ENCODE data around the gene HMGN2. TPM values are rescaled to one million over a fixed set of nuclear protein-coding genes. Genes with fewer than 3 reads are reported as not detected.

Gene HMGN2
- total and polyA plus RNA-seq, 2 experiments from 2014 or later = 330 to 1,122 TPM

DNA sequence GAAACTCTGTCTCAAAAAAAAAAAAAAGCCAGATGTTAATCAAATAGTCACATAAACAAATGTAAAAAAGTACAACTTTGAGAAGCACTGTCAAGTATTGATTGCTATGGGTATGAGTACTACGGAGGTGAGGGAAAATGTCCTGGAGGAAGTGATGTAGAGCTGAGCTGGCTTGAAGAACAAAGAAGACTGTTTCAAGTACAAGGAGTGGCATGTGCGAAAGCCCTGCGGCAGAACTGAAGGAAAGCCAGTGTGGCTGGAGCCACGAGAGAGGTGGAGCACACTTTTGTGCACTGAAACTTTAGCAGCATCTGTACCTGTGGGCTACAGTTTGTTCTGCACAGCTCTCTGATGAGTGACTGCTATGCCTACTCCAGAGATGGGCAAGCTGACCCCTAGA is 51.9 kb downstream of the HMGN2 start (continued):
- no peak for TF ChIP-seq ZNF462 (CRISPR knock-in tag; IDR thresholded peaks at IDR 0.05)
- TF ChIP-seq CREB1 (CRISPR knock-in tag; IDR thresholded peaks at IDR 0.05; ENCODE audit: low read depth) = no peak

Other genes starting within 250 kb of the HMGN2 start
- gene CEP85, start 238.2 kb upstream of the HMGN2 start, total RNA-seq (2014; rRNA removed; shearing (Covaris generic)) = 26.1 and 36.8 TPM in 2 replicates
- 11.6 and 12.8 TPM in 2 replicates for gene CEP85, start 238.2 kb upstream of the HMGN2 start, polyA plus RNA-seq (2016; fragmentation: Nextera tagmentation; extraction: Ambion mirVana)
- gene SH3BGRL3, start 192.4 kb upstream of the HMGN2 start, total RNA-seq (2014; rRNA removed; shearing (Covaris generic)) = 28.9 and 30.9 TPM in 2 replicates
- 370 and 378 TPM in 2 replicates for gene SH3BGRL3, start 192.4 kb upstream of the HMGN2 start, polyA plus RNA-seq (2016; fragmentation: Nextera tagmentation; extraction: Ambion mirVana)
- gene UBXN11, start 165.8 kb upstream of the HMGN2 start, total RNA-seq (2014; rRNA removed; shearing (Covaris generic)) = 8.0 and 9.4 TPM in 2 replicates
- gene UBXN11, start 165.8 kb upstream of the HMGN2 start, polyA plus RNA-seq (2016; fragmentation: Nextera tagmentation; extraction: Ambion mirVana) = 7.3 and 8.3 TPM in 2 replicates
- gene CD52, start 154.5 kb upstream of the HMGN2 start, total RNA-seq (2014; rRNA removed; shearing (Covaris generic)) = not detected in 2 replicates
- gene CD52, start 154.5 kb upstream of the HMGN2 start, polyA plus RNA-seq (2016; fragmentation: Nextera tagmentation; extraction: Ambion mirVana) = 7.3 and 9.6 TPM in 2 replicates
- 10.0 and 18.4 TPM in 2 replicates for gene CRYBG2, start 118.3 kb upstream of the HMGN2 start, total RNA-seq (2014; rRNA removed; shearing (Covaris generic))
- 17.6 and 19.4 TPM in 2 replicates for gene CRYBG2, start 118.3 kb upstream of the HMGN2 start, polyA plus RNA-seq (2016; fragmentation: Nextera tagmentation; extraction: Ambion mirVana)
- not detected in 2 replicates for gene ZNF683, start 99.7 kb upstream of the HMGN2 start, total RNA-seq (2014; rRNA removed; shearing (Covaris generic))
- not detected in 2 replicates for gene ZNF683, start 99.7 kb upstream of the HMGN2 start, polyA plus RNA-seq (2016; fragmentation: Nextera tagmentation; extraction: Ambion mirVana)
- 1,538 and 1,571 TPM in 2 replicates for gene LIN28A, start 61.6 kb upstream of the HMGN2 start, total RNA-seq (2014; rRNA removed; shearing (Covaris generic))
- gene LIN28A, start 61.6 kb upstream of the HMGN2 start, polyA plus RNA-seq (2016; fragmentation: Nextera tagmentation; extraction: Ambion mirVana) = 604 and 648 TPM in 2 replicates
- gene DHDDS, start 40.1 kb upstream of the HMGN2 start, total RNA-seq (2014; rRNA removed; shearing (Covaris generic)) = 47.2 and 49.5 TPM in 2 replicates
- 26.9 and 32.6 TPM in 2 replicates for gene DHDDS, start 40.1 kb upstream of the HMGN2 start, polyA plus RNA-seq (2016; fragmentation: Nextera tagmentation; extraction: Ambion mirVana)
- 68.6 and 84.2 TPM in 2 replicates for gene RPS6KA1, start 57.3 kb downstream of the HMGN2 start, total RNA-seq (2014; rRNA removed; shearing (Covaris generic))
- 28.3 and 30.5 TPM in 2 replicates for gene RPS6KA1, start 57.3 kb downstream of the HMGN2 start, polyA plus RNA-seq (2016; fragmentation: Nextera tagmentation; extraction: Ambion mirVana)
- 82.1 and 104 TPM in 2 replicates for gene ARID1A, start 223.6 kb downstream of the HMGN2 start, total RNA-seq (2014; rRNA removed; shearing (Covaris generic))
- gene ARID1A, start 223.6 kb downstream of the HMGN2 start, polyA plus RNA-seq (2016; fragmentation: Nextera tagmentation; extraction: Ambion mirVana) = 50.0 and 62.6 TPM in 2 replicates